HG02623 (cell line): Measurements from ENCODE around the gene PLPPR5.
"Not testable (repeated sequence)": the region's sequence is repeated elsewhere in the genome, so short reads cannot be mapped to it uniquely, and the experiment has no call there.

Experiments used
- ATAC-seq: cut with Tn5 transposase; IDR thresholded peaks from one replicate; pipeline ENCODE4 v1.9.1; 2021; ENCODE audit warnings: moderate library complexity; ENCODE audit not compliant: unreplicated experiment

PLPPR5 gene

GRCh38 chr1:98919652-98920051 is 85.0 kb downstream of the PLPPR5 start:
- ATAC-seq = no peak

- no peak for ATAC-seq
Observed at GRCh38 chr1:98919211-98919610, 85.5 kb downstream of the PLPPR5 start.

- no peak for ATAC-seq
Observed at GRCh38 chr1:98914547-98914946, 90.1 kb downstream of the PLPPR5 start.

GRCh38 chr1:98910827-98911226 is 93.8 kb downstream of the PLPPR5 start:
- ATAC-seq = no peak

- no peak for ATAC-seq
Observed at GRCh38 chr1:98908980-98909379, 95.7 kb downstream of the PLPPR5 start.

GRCh38 chr1:98906809-98907208 is 97.9 kb downstream of the PLPPR5 start:
- ATAC-seq = no peak

- no peak for ATAC-seq
Observed at GRCh38 chr1:98906361-98906760, 98.3 kb downstream of the PLPPR5 start.

- no peak for ATAC-seq
Observed at GRCh38 chr1:98904684-98905083, 100.0 kb downstream of the PLPPR5 start.

- no peak for ATAC-seq
Observed at GRCh38 chr1:98903726-98904125, 100.9 kb downstream of the PLPPR5 start.

GRCh38 chr1:98903261-98903660 is 101.4 kb downstream of the PLPPR5 start:
- ATAC-seq = no peak

- ATAC-seq = no peak
Observed at GRCh38 chr1:98898940-98899339, 105.7 kb downstream of the PLPPR5 start.

GRCh38 chr1:98897479-98897878 is 107.2 kb downstream of the PLPPR5 start:
- ATAC-seq = no peak

GRCh38 chr1:98896711-98897445 is 107.8 kb downstream of the PLPPR5 start:
- ATAC-seq = no peak

GRCh38 chr1:98893371-98893770 is 111.3 kb downstream of the PLPPR5 start:
- ATAC-seq = no peak

- no peak for ATAC-seq
Observed at GRCh38 chr1:98888869-98889268, 115.8 kb downstream of the PLPPR5 start.

GRCh38 chr1:98887507-98887906 is 117.2 kb downstream of the PLPPR5 start:
- no peak for ATAC-seq

- ATAC-seq = no peak
Observed at GRCh38 chr1:98884864-98885263, 119.8 kb downstream of the PLPPR5 start.

GRCh38 chr1:98881901-98882300 is 122.8 kb downstream of the PLPPR5 start:
- ATAC-seq = no peak

- not testable (repeated sequence) for ATAC-seq
Observed at GRCh38 chr1:98881234-98881633, 123.4 kb downstream of the PLPPR5 start.

- no peak for ATAC-seq
Observed at GRCh38 chr1:98874828-98875227, 129.8 kb downstream of the PLPPR5 start.

- ATAC-seq = peak; percentile 98
Observed at GRCh38 chr1:98870959-98871903, 133.4 kb downstream of the PLPPR5 start.

GRCh38 chr1:98865796-98866195 is 138.9 kb downstream of the PLPPR5 start:
- no peak for ATAC-seq
